HepG2 (cell line): ENCODE data around the gene NAV1. TPM values are rescaled to one million over a fixed set of nuclear protein-coding genes. Genes with fewer than 3 reads are reported as not detected.

Experiments
- ATAC-seq: fragments of 200-7000 bp; cut with Tn5 transposase; 3 replicates; pipeline ENCODE4 v1.9.1; 2020; ENCODE audit warnings: mild to moderate bottlenecking, moderate library complexity
- BruUV-seq: library from RNA; stranded (reverse); fragments of 400-500 nt; replicated peaks from 2 replicates; lab custom pipeline; 2021; lab: Mats Ljungman, UMichigan
- CTCF ChIA-PET: fragments of 300-600 bp; formaldehyde crosslinking; extraction: SDS; loops from one replicate; lab custom pipeline; 2021; ENCODE audit warnings: low total read pairs, inconsistent platforms, low intra/inter-chr PET ratio; lab: Yijun Ruan, JAX
- POLR2A ChIA-PET: fragments of 350-600 bp; sonication (Branson Sonifier 250); formaldehyde crosslinking; loops from one replicate; lab custom pipeline; 2020; ENCODE audit warnings: antibody characterized with exemption, inconsistent platforms; lab: Yijun Ruan, JAX
- DNase-seq: peaks from one replicate; pipeline ENCODE4 v3.0.0-alpha.2; 2015; ENCODE audit warnings: low spot score
- FAIRE-seq: peaks from 3 replicates; lab custom pipeline; 2011; peaks lifted over from hg19 to GRCh38; lab: Jason Lieb, UNC
- H2AFZ ChIP-seq: one replicate; pipeline ENCODE4 v1.6.1; 2011; ENCODE audit warnings: low read length, inconsistent platforms
- H3K27ac ChIP-seq: fragments of 300-600 bp; 3 replicates; pipeline ENCODE4 v1.8.0; 2011; ENCODE audit warnings: mixed run types, mild to moderate bottlenecking, mixed read lengths, low read length, inconsistent platforms; ENCODE audit not compliant: insufficient read depth; ENCODE audit errors: extremely low read length
- H3K27me3 ChIP-seq, 2 experiments: fragments of 200-600 bp in 1 of 2; 2 replicates in 1 of 2; 3 replicates in 1 of 2; pipeline versions ENCODE4 v1.6.0 to v1.8.0; 2011; ENCODE audit warnings: low read length in 2 of 2, mild to moderate bottlenecking in 2 of 2, moderate library complexity in 2 of 2, inconsistent platforms in 1 of 2; ENCODE audit not compliant: insufficient read depth in 2 of 2, control insufficient read depth in 1 of 2
- H3K36me3 ChIP-seq, 2 experiments: fragments of 200-600 bp in 1 of 2; replicated peaks in 1 of 2; 2 replicates in 1 of 2; 3 replicates in 1 of 2; pipeline versions ENCODE4 v1.5.1 to v1.8.0; 2011; ENCODE audit warnings: low read length in 2 of 2, inconsistent platforms in 1 of 2; ENCODE audit not compliant: insufficient read depth in 2 of 2, control insufficient read depth in 1 of 2
- H3K4me1 ChIP-seq: 2 replicates; pipeline ENCODE4 v1.5.1; 2012; ENCODE audit warnings: low read length, inconsistent platforms; ENCODE audit not compliant: insufficient read depth
- H3K4me2 ChIP-seq: 2 replicates; pipeline ENCODE4 v1.6.0; 2011; ENCODE audit warnings: low read depth, low read length, inconsistent platforms
- H3K4me3 ChIP-seq, 3 experiments: fragments of 200-600 bp in 1 of 3; sonication (generic), shearing (Covaris generic) in 1 of 3; replicated peaks in 1 of 3; 2 replicates each; pipeline ENCODE4 v1.5.1; 2011 to 2016; ENCODE audit warnings: low read length in 3 of 3, inconsistent platforms in 2 of 3, low read depth in 2 of 3, mild to moderate bottlenecking in 2 of 3, control low read depth in 1 of 3, mixed read lengths in 1 of 3; ENCODE audit not compliant: insufficient read depth in 1 of 3
- H3K79me2 ChIP-seq: one replicate; pipeline ENCODE4 v1.6.1; 2011; ENCODE audit warnings: low read length, inconsistent platforms; ENCODE audit not compliant: insufficient read depth
- H3K9ac ChIP-seq: 2 replicates; pipeline ENCODE4 v1.6.0; 2011; ENCODE audit warnings: mild to moderate bottlenecking, low read depth, low read length, inconsistent platforms; ENCODE audit not compliant: insufficient read depth
- H3K9me3 ChIP-seq: 2 replicates; pipeline ENCODE4 v1.5.1; 2012; ENCODE audit warnings: mild to moderate bottlenecking, low read length
- H4K20me1 ChIP-seq: 2 replicates; pipeline ENCODE4 v1.6.0; 2011; ENCODE audit warnings: inconsistent platforms, mild to moderate bottlenecking, low read length, moderate library complexity; ENCODE audit not compliant: insufficient read depth
- KAT7 ChIP-seq: IDR thresholded peaks from 2 replicates; pipeline ENCODE4 v1.6.1; 2018; ENCODE audit warnings: borderline replicate concordance, missing compliant biosample characterization
- MAFF ChIP-seq: IDR thresholded peaks from 2 replicates; pipeline ENCODE4 v1.6.1; 2011; ENCODE audit warnings: low read depth, low read length, improper control_type of control experiment
- MIER3 ChIP-seq: IDR thresholded peaks from 2 replicates; pipeline ENCODE4 v1.6.1; 2016; ENCODE audit warnings: missing compliant biosample characterization, borderline replicate concordance
- NFATC3 ChIP-seq: sonication (generic); formaldehyde crosslinking; IDR thresholded peaks from 2 replicates; pipeline ENCODE4 v1.5.1; 2020; ENCODE audit warnings: mild to moderate bottlenecking, missing genetic modification reagents
- NR1H2 ChIP-seq: sonication (generic); formaldehyde crosslinking; IDR thresholded peaks from 2 replicates; pipeline ENCODE4 v1.8.1; 2022; ENCODE audit warnings: low read depth, missing genetic modification reagents, borderline replicate concordance
- NR2C2 ChIP-seq: sonication (generic); formaldehyde crosslinking; IDR thresholded peaks from 2 replicates; pipeline ENCODE4 v1.4.0; 2020; ENCODE audit warnings: missing genetic modification reagents, mild to moderate bottlenecking, moderate library complexity, borderline replicate concordance
- RBFOX2 ChIP-seq: fragments of 200-400 bp; formaldehyde crosslinking; IDR thresholded peaks from 2 replicates; pipeline ENCODE4 v1.6.1; 2017; ENCODE audit warnings: low read depth, mild to moderate bottlenecking, low read length
- TP53 ChIP-seq: sonication (generic); formaldehyde crosslinking; conservative IDR thresholded peaks from 2 replicates; pipeline ENCODE4 v1.4.0; 2020; ENCODE audit warnings: missing genetic modification reagents
- ZNF7 ChIP-seq: IDR thresholded peaks from 2 replicates; pipeline ENCODE4 v1.6.1; 2016; ENCODE audit warnings: missing biosample characterization, missing genetic modification reagents
- WGBS: methylation state at CpG from one replicate; pipeline ENCODE4 v1.1.6; 2017; ENCODE audit warnings: low lambda C conversion rate; 5-methylcytosine and 5-hydroxymethylcytosine counted together
- in situ Hi-C: cut with HindIII; loops from 2 replicates; pipeline ENCODE4 v1.10.0; 2017; ENCODE audit warnings: low pct_unique_long_range_greater_than_20kb; ENCODE audit not compliant: extremely low pct_ligation_motif_present
- intact Hi-C: fragments of 100-400 bp; cut with micrococcal nuclease; formaldehyde crosslinking; loops from one replicate; pipeline ENCODE4 v1.10.0; 2022; ENCODE audit not compliant: unreplicated experiment
- polyA plus RNA-seq, 8 experiments: library from polyadenylated mRNA; depleted of rRNA in 3 of 8; stranded (reverse) in 7 of 8; unstranded in 1 of 8; fragments of >200 nt; fragmentation: Illumina TruSeq in 4 of 8; extraction: Trizol in 4 of 8; gene quantifications; 2 replicates each; pipeline versions ENCODE4 v1.2.1 to v1.2.3, GENCODE V29; 2011 to 2016; ENCODE audit warnings: low read depth in 4 of 8, missing spikeins in 1 of 8, mixed read lengths in 1 of 8; ENCODE audit not compliant: insufficient read depth in 1 of 8
- total RNA-seq, 5 experiments: library from RNA; depleted of rRNA; stranded (reverse); fragments of >200 nt; fragmentation: Illumina TruSeq; extraction: Trizol; gene quantifications; 2 replicates each; pipeline ENCODE4 v1.2.3, GENCODE V29; 2016; ENCODE audit warnings: low read depth in 1 of 5

Gene NAV1
- total and polyA plus RNA-seq, 2 of the 13 experiments (the other 11 are each of a cell fraction or from before 2014, with no cell fraction given), result not detected

DNA sequence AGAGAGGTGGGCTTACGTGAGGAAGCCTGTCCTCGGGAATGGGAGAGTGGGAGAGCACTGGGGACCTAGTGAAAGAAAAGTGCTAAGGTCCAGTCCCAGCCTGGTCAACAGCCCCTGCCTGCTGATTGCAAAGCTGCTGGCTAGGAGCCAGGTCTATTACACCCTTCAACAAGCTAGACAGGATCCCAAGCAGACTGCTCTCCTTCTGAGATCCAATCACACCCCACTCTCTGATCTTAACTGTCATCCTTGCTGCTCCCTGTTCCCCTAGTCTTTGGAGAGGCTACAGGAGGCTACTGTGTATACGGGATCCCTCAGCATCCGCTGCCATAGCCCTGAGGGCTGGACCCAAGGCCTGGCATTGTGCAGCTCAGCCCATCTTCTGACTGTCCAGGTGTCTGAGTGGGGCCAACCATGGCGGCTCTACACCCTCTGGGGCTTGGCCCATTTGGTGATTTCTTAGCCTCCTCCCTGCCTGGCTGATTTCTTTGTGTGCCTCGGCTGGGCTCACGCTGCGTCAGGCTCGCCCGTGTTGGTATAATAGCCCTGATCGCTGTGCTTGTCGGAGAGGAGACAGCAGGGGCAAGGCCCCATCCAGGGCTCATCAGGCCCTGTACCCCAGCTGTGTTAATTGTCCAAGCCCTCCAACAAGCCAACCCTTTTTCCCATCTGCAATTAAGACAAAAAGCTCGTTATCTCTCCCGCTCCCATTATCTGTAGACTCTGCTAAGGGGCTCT, 43.9 kb downstream of the NAV1 start (continued):
- TF ChIP-seq MIER3 (CRISPR knock-in tag) (no peak), NFATC3 (CRISPR knock-in tag) (no peak), RBFOX2 (no peak), MAFF (no peak)

- H3K79me2 ChIP-seq, result no peaks in the 10 kb centered on the region
- ChIA-PET POLR2A (no interaction called here), CTCF (no interaction called here)
- in situ Hi-C loops (no loop called here), intact Hi-C loops (no loop called here)
- H4K20me1 ChIP-seq, result no peaks in the 10 kb centered on the region
- no peaks in the 10 kb centered on the region for H3K9me3 ChIP-seq
- no peak for DNase-seq
- no peaks in the 10 kb centered on the region for H3K36me3 ChIP-seq
- TF ChIP-seq KAT7 (CRISPR knock-in tag) (no peak), TP53 (CRISPR knock-in tag) (no peak), NR2C2 (CRISPR knock-in tag) (no peak), NR1H2 (no peak), ZNF7 (CRISPR knock-in tag) (no peak)
- no peak for FAIRE-seq
- H3K4me1 ChIP-seq, result no peaks in the 10 kb centered on the region; the same call in 1 of the 2 replicates
- H2AFZ ChIP-seq, result no peak overlapping the region
- peaks cover 0 to 2% of the 10 kb centered on the region in 2 experiments; a peak in 2 of 5 replicates for H3K27me3 ChIP-seq
- no peak overlapping the region for H3K27ac ChIP-seq
- no peak for ATAC-seq
- no TSS peak for BruUV-seq
- H3K9ac ChIP-seq, result no peak overlapping the region
- H3K4me3 ChIP-seq, result no peak overlapping the region
- no peak overlapping the region for H3K4me2 ChIP-seq
- 3% methylated on average over 3 of the region's 3 CpGs for WGBS
These were observed 44.7 kb downstream of the NAV1 start for GRCh38 chr1:201583663-201584062.
